NCI-H2107 treated with DMSO at 0.1 percent for 48 hours (cell line): ENCODE data around the gene NPAS3.
A peak's percentile ranks its signal among the peaks of the same experiment; 100 is the strongest.

Experiments used
- DNase-seq: peaks from one replicate; lab custom pipeline; 2025; ENCODE audit not compliant: unreplicated experiment; lab: John Stamatoyannopoulos, UW

Gene NPAS3

DNA sequence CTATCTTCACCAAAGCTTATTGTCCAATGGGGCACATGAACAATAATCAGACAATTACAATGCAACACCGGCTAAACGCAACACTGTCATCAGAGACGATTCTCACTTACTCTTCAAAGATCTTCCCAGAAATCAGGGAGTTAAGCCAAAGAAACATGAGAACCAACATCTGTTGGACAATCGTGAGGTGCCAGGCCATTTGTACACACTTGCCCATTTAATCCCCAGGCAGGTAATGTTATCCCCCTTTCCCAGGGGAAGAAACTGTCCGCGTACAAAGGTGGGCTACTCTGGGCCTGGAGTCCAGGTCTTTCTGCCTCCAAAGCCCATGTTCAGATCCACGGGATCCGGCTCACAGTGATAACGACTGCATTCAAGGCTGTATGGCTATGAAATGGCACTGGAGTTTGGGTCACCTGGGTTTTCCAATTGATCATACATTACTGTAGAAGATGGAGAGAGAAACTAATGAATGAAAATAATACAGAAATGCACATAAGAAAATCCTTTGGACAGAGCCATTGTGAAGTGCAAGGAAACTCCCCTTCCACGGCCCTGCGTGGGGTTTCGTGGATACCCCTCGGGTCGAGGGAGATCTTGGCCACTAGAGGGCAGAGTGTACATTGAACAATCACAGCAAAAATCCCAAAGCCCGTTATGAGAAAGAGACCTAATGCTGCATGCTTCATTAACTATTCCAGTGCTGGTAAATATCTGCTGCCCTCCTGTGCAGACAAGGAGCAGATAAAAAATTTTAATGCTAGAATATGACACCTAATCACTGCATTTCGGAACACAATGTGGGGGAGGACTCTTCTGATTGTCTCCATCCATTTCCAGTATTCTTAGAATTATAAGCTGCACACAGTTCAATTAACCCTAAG is 900.8 kb downstream of the NPAS3 start:
- peak; percentile 84 for DNase-seq

DNA sequence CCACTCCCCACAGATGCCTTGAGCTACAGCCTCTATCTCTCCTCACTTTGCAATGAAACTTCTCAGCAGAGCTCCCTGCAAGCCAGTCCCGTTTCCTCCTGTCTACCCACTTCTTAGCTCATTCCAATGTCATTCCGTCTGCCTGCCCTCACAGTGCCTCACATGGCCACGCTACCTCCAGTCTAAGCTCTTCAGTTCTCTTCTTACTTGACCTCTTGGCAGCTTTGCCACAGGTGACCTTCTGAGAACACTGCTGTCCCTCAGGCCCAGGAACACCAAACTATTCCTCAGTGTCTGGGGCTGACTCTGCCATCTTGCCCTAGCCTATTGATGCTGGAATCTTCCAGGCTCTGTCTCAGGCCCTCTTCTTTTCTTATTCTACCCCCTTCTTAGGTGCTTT is 902.1 kb downstream of the NPAS3 start:
- DNase-seq, result no peak

DNA sequence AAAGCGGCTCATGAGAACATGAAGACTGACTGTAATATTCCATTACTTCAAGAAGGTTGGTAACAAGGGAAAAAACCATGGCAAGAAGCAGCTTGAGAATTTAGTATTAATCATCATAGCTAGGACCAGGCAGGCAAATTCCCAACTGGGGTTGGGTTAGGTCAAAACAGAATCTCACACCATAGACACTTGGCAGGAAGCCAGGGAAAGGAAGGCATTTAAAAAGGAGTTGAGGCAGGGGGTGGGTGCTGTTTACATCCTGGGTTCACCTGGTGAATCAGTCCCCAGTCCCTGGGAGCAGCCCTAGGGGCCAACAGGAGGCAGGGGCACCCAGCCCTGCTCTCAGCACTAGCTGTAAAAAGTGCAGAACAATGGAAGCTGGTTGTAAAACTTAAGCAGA is 903.6 kb downstream of the NPAS3 start:
- no peak for DNase-seq

DNA sequence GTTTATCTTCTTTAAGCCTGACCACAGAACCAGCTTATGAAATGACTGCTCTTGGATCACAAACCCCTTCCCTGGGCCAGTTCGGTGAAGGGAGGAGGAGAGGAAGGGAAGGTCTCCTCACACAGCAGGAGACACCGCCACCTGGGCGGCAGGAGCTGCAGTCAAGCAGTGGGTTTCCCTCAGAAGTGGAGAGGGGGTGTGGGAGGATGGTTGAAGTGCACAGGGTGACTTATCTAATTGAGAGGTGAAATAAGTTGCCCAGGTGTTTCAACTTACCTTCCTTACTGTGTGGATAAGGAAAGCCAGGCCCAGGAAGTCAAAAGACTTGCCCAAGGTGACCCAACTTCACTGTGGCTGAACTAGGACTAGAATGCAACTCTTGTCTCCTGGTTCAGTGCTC is 905.4 kb downstream of the NPAS3 start:
- no peak for DNase-seq

DNA sequence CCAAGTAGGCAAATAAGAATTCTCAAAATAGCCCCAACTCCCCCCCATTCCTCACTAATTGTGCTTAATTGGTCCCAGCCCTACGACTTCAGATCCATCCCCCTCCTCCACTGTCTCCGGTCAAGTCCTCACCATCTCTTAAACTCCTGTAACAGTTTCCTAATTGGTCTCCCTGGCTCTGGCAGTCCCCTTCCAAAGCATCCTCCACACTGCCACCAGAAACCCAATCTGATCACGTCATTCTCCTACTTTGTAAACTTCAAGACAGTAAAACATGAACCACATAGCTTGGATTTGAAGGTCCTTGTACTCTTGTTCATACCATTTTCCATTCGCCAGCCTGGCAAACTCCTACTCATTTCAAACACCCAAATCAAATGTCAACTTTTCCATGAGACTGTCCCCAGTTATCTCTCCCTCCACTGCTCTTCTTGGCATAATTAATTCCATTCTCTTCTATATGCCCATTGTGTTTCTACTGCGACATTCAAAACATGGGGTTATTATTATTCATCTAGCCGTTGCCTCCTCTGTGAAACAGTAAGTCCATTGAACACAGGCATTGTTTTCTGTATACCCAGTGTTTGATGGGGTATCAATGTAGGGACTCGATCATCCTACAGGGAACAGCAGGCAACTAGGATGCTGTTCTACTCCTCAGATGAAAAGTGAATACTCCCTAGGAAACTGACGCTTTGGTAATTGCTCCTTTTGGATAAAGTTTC is 907.6 kb downstream of the NPAS3 start:
- no peak for DNase-seq

DNA sequence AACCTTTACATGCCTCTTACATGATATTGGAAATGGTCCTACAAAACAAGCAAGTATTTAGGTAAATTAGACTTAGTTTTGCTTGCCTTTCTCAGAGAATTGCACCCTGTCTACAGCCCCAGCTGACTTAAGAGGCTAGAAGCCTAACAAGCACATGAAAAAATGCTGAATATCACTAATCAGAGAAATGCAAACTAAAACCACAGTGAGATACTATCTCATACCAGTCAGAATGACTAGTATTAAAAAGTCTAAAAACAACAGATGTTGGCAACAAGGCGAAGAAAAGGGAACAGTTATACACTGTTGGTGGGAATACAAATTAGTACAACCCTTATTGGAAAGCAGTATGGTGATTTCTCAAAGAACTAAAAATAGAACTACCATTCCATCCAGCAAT is 908.4 kb downstream of the NPAS3 start:
- no peak for DNase-seq

DNA sequence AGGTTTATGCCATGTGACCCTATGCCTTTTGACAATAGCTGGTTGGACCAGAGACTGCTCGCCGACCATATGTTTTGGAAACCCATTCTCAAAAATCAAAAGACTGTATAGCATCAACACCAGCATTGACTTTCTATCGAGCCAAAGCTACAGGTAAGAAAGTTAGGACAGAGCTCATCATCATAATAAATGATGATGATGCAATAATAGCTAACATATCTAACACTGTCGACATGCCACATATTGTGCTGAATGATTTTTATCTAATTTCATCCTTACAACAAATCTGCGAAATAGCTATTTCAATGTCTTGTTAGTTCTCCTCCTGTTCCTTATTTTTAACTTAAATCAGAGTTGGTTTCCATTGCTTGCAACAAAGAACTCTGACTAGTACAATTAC is 909.3 kb downstream of the NPAS3 start:
- no peak for DNase-seq

DNA sequence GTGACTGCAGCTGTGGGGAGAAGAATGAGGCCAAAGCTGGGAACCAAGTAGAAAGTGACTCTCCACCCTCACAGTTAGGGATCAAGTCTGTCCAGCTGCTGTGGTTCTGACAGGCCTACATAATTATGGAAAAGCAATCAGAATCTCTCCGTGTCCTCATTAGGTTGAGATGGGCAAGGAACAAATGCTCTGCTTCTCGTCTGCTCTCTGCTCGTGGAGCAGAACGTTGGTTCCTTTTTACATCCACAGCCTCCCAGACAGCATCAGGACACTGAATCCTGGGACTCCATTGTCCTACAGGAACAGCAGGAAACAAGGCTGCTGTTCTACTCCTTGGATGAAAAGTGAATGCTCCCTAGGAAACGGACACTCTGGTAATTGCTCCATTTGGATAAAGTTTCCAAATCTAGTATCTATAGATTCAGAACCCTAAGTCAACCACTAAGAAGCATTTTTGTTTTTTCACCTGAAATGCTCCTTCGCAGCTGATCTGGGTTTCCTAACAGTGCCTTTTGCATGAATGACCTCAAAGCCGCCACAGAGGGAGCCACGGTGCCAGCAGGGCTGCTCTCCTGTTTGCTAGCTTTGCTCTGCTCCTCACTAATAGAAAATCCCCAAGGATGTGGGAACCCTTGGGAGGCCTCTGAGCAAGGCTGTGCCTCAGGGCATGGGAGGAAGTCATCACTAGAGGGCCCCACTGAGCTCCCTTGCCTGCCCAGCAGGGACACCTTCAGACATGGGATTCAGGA is 910.2 kb downstream of the NPAS3 start:
- peak; percentile 94 for DNase-seq

DNA sequence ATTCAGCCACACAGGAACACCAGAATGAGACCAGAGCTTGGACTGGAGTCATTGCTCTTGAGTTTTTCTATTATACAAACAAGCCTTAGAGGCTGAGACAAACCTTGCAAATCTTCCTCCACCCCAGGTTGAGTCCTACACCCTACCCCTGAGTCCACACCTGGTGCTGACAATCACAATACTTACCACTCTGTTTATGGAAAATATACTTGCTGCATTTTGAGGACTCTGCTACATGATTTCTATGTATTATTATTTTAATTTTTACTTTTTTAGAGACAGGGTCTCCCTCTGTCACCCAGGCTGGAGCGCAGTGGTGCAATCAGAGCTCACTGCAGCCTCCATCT is 910.7 kb downstream of the NPAS3 start:
- DNase-seq, result no peak

DNA sequence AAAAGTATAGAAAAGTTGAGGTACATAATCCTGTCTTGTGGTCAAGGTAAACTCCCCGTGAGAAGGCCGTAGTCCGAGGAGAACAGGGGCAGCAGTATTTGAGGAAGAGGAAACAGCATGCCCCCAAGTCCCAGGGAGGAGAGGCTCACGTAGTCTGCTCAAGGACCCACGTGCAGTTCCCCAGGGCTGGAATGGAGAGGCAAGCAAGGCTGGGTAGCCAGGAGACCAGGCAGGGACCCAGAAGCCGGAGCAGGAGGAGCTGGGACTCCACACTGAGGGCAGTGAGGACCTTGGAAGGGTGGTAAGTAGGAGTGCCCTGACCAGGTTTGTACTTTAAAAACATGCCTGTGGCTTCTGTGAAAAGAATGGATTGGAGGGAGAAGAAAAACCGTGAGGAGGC is 912.1 kb downstream of the NPAS3 start:
- DNase-seq, result no peak

DNA sequence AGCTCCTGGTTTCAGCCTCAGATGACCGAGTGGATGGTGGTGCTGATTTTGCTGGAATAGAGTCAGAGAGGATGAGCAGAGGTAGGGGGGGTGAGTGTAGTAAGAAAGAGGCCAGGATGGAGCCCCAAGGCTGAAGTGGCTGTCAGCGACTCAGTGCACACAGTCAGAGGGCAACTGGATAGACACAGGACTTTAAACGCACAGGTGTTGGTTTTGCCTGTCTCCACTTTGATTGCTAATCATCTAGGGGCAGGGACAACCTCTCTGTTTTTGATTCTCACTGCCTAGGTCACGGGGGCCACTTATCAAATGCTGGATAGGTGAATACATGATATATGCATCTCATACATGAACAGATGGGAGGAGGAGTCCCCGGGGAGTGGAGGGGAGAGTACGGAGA is 912.7 kb downstream of the NPAS3 start:
- DNase-seq, result peak; percentile 6

DNA sequence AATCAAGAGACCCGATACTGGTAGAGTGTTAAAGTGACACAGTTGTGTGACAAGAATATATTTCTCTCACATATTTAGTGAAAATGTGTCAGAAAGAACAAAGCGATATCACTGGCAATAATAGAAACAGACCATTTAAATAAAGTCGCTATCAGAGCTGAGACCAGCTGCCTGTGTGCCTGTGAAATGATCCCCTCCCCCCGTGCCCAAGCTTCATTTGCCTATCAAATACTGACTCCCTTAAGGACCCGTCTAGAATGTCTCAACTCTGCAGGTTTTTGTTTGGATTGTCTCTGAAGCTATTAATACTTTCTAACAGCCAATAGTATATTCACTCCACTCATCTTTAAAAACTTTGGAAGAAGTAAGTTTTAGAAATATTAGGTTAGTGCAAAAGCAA is 913.3 kb downstream of the NPAS3 start:
- DNase-seq, result peak; percentile 59
